ENCODE results near the gene ACTR3.

The ACTR3 gene

GRCh38 chr2:113992090-113992489 lies 102.2 kb downstream of the ACTR3 start:
- no peak for DNase-seq (ENCODE audit: extremely low read depth in 1 of 2, low read depth in 1 of 2)

- no peak for DNase-seq (ENCODE audit: extremely low read depth in 1 of 2, low read depth in 1 of 2)
Measured at GRCh38 chr2:113996671-113997594, 107.0 kb downstream of the ACTR3 start.

- no peak for DNase-seq (ENCODE audit: extremely low read depth in 1 of 2, low read depth in 1 of 2)
Measured at GRCh38 chr2:114001152-114001551, 111.3 kb downstream of the ACTR3 start.

GRCh38 chr2:114001937-114002336 lies 112.0 kb downstream of the ACTR3 start:
- DNase-seq (ENCODE audit: extremely low read depth in 1 of 2, low read depth in 1 of 2) = no peak

- DNase-seq (ENCODE audit: extremely low read depth in 1 of 2, low read depth in 1 of 2) = no peak
Measured at GRCh38 chr2:114005110-114005783, 115.4 kb downstream of the ACTR3 start.

- no peak for DNase-seq (ENCODE audit: extremely low read depth in 1 of 2, low read depth in 1 of 2)
Measured at GRCh38 chr2:114006460-114006859, 116.6 kb downstream of the ACTR3 start.

GRCh38 chr2:114007436-114007835 lies 117.5 kb downstream of the ACTR3 start:
- DNase-seq (ENCODE audit: extremely low read depth in 1 of 2, low read depth in 1 of 2) = no peak

GRCh38 chr2:114008720-114009119 lies 118.8 kb downstream of the ACTR3 start:
- no peak for DNase-seq (ENCODE audit: extremely low read depth in 1 of 2, low read depth in 1 of 2)

GRCh38 chr2:114009205-114009944 lies 119.5 kb downstream of the ACTR3 start:
- DNase-seq (ENCODE audit: extremely low read depth in 1 of 2, low read depth in 1 of 2) = no peak

- no peak for DNase-seq (ENCODE audit: extremely low read depth in 1 of 2, low read depth in 1 of 2)
Measured at GRCh38 chr2:114010001-114010400, 120.1 kb downstream of the ACTR3 start.

GRCh38 chr2:114011713-114012112 lies 121.8 kb downstream of the ACTR3 start:
- DNase-seq (ENCODE audit: extremely low read depth in 1 of 2, low read depth in 1 of 2) = no peak
